ENCODE results near the gene FAM25G. TPM values are rescaled to one million over a fixed set of nuclear protein-coding genes. Genes with fewer than 3 reads are reported as not detected.
A peak's percentile ranks its signal among the peaks of the same experiment; 100 is the strongest.
"Not testable (repeated sequence)": the region's sequence is repeated elsewhere in the genome, so short reads cannot be mapped to it uniquely, and the experiment has no call there.

FAM25G gene
- total RNA-seq, 4 donors from 2014 or later: not detected

DNA sequence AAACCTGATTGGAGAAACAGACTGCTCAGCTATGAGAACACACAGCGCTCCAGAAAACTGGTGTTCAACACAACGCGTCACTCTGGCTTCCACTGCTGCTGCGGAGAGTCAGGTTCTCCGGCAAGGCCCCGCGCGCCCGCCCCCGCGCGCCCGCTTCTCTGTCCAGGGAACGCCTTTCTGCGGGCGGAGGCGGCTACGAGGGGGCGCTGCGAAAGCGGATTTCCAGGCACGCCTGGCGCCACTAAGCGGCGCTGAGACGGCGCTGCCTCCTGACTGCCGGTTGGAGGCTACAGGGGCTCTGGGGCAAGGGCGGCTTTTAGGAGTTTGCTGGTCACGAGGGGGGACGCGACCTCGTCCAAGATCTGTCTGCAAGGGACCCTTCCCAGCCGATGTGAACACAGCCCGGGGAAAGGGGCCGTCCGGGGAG, 30.2 kb downstream of the FAM25G start:
- peak; percentile 84 for ATAC-seq
- TF ChIP-seq, protein P1, sequence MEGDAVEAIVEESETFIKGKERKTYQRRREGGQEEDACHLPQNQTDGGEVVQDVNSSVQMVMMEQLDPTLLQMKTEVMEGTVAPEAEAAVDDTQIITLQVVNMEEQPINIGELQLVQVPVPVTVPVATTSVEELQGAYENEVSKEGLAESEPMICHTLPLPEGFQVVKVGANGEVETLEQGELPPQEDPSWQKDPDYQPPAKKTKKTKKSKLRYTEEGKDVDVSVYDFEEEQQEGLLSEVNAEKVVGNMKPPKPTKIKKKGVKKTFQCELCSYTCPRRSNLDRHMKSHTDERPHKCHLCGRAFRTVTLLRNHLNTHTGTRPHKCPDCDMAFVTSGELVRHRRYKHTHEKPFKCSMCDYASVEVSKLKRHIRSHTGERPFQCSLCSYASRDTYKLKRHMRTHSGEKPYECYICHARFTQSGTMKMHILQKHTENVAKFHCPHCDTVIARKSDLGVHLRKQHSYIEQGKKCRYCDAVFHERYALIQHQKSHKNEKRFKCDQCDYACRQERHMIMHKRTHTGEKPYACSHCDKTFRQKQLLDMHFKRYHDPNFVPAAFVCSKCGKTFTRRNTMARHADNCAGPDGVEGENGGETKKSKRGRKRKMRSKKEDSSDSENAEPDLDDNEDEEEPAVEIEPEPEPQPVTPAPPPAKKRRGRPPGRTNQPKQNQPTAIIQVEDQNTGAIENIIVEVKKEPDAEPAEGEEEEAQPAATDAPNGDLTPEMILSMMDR (IDR thresholded peaks at IDR 0.05): peak in 1 of 4 experiments; percentile 54
- H3K4me1 ChIP-seq, H3K27ac ChIP-seq, H3K36me3 ChIP-seq, H3K9me3 ChIP-seq, H3K27me3 ChIP-seq: not testable (repeated sequence)
- no CpG with 5 or more reads among the region's 37 CpGs for WGBS, 2 donors (ENCODE audit: low coverage in 1 of 2)
- peak overlapping the region in 1 of 2 donors; percentile 27 for H3K4me3 ChIP-seq

DNA sequence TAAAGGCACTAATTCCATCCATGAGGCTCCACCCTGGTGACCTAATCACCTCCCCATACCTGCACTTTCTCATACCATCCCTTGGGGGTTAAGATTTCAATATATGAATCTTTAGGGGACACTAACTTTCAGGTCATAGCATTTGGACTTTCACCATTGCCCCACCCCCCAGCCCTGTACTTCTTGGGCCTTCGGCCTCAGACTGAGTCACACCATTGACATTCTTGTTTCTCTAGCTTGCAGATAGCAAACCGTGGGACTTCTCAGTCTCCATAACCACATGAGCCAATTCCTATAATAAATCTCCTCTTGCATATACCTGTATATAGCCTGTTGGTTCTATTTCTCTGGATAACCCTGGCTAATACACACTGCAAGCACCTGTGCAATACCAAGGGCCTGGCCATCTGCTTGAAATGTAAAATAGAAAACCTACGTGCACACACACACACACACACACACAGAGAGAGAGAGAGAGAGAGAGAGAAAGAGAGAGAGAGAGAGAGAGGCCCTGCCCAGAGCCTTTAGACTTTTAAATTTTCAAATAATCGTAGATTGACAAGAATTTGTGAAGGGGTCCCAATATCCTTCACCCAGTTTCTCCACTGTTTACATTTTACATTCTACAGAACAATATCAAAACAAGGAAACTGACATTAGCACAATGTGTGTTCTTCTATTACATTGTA, 32.9 kb downstream of the FAM25G start:
- no peaks in the 10 kb centered on the region for H3K36me3 ChIP-seq
- H3K27ac ChIP-seq: no peak overlapping the region
- 52% methylated on average over 3 of the region's 4 CpGs; no CpG with 5 or more reads in 1 of the 2 donors for WGBS, 2 donors (ENCODE audit: low coverage in 1 of 2)
- H3K4me3 ChIP-seq: no peak overlapping the region
- TF ChIP-seq, protein P1 (IDR thresholded peaks at IDR 0.05): no peak
- no peak for TF ChIP-seq POLR2AphosphoS5 (IDR thresholded peaks at IDR 0.05)
- TF ChIP-seq POLR2A (IDR thresholded peaks at IDR 0.05): no peak
- no peak for TF ChIP-seq EP300 (IDR thresholded peaks at IDR 0.05)
- no peaks in the 10 kb centered on the region for H3K4me1 ChIP-seq
- no peaks in the 10 kb centered on the region for H3K27me3 ChIP-seq
- ATAC-seq: no peak
- no peaks in the 10 kb centered on the region for H3K9me3 ChIP-seq

DNA sequence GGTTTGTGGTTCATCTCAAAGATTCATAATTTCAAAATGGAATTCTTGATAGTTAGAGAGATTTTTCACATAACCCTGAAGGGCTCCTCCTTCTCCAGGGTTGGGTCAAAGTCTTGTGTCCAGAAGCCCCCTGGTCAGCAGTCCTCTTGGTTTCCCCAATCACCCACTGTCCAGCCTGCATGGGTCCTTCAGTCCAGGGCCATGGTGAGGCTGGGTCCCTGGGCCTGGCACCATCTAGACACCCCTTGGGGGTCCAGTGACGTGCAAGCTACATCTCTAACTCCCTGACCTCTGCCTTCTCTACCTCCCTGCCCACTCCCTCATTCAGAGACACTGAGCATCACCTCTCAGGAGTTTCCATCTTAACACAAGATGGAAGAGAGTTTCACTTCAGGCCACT, 33.7 kb downstream of the FAM25G start:
- no peaks in the 10 kb centered on the region for H3K4me1 ChIP-seq
- H3K36me3 ChIP-seq: no peaks in the 10 kb centered on the region
- H3K9me3 ChIP-seq: no peaks in the 10 kb centered on the region
- no peak overlapping the region for H3K27ac ChIP-seq
- TF ChIP-seq, protein P1 (IDR thresholded peaks at IDR 0.05): no peak
- no peak for TF ChIP-seq POLR2AphosphoS5 (IDR thresholded peaks at IDR 0.05)
- TF ChIP-seq POLR2A (IDR thresholded peaks at IDR 0.05): no peak
- TF ChIP-seq EP300 (IDR thresholded peaks at IDR 0.05): no peak
- H3K4me3 ChIP-seq: no peak overlapping the region
- no peaks in the 10 kb centered on the region for H3K27me3 ChIP-seq
- ATAC-seq: no peak
- WGBS, 2 donors (ENCODE audit: low coverage in 1 of 2): 100% methylated on average over 1 of the region's 1 CpG; no CpG with 5 or more reads in 1 of the 2 donors

DNA sequence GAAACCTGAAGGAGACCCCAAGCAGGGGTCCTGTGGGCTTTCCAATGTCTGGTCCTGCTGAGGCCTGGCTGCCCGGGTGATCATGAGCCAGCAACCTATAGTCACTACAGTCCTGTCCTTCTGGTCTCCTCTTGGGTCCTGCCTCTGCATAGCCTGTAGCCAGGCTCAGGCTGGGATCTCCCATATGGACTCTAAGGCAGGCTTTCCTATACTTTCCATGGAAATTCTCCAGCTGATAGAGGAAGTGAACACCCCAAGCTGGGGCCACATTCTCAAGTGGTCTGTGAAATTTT, 34.0 kb downstream of the FAM25G start:
- H3K27me3 ChIP-seq: no peaks in the 10 kb centered on the region
- TF ChIP-seq, protein P1 (IDR thresholded peaks at IDR 0.05): no peak
- TF ChIP-seq EP300 (IDR thresholded peaks at IDR 0.05) (no peak), POLR2AphosphoS5 (IDR thresholded peaks at IDR 0.05) (no peak), POLR2A (IDR thresholded peaks at IDR 0.05) (no peak)
- WGBS, 2 donors (ENCODE audit: low coverage in 1 of 2): 100% methylated on average over 1 of the region's 1 CpG; no CpG with 5 or more reads in 1 of the 2 donors

DNA sequence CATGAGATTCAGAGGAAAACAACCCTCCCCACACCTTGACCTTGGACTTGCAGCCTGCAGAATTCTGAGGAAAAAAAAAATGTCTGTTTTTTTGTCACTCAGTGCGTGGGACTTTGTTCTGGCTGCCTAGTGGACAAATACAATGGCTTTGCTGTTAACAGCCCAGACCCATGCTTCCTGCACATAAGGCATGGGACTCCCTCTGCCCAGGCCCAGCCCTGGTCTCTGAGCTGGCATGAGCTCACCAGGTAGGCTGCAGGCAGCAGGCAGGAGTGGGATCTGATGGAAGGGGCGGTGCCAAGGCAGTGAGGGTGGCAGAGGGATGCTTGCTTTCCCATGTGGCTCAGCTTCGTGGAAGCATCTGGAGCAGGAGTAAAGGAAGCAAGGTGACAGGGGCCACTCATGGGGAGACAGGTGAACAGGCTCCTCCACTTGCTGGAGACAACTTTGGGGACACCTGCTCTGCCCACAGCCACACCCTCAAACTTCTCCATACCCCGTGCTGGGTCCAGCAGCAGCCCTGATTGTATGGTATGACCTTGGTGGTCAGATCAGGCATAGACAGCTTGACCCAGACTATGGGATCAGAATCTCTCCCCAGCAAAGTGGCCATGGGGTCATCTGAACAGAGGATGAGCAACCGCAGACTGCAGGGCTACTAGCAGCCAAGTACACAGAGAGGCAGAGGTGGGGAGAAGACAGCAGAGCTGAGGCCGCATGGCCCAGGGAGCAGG, 34.5 kb downstream of the FAM25G start:
- Histone ChIP-seq H3K9me3 (no peaks in the 10 kb centered on the region), H3K36me3 (no peaks in the 10 kb centered on the region), H3K4me1 (no peaks in the 10 kb centered on the region), H3K27me3 (no peaks in the 10 kb centered on the region), H3K27ac (no peak overlapping the region), H3K4me3 (no peak overlapping the region)
- no peak for ATAC-seq
- WGBS, 2 donors (ENCODE audit: low coverage in 1 of 2): 78% methylated on average over 3 of the region's 6 CpGs; no CpG with 5 or more reads in 1 of the 2 donors
- no peak for TF ChIP-seq EP300 (IDR thresholded peaks at IDR 0.05)
- TF ChIP-seq, protein P1 (IDR thresholded peaks at IDR 0.05): no peak
- no peak for TF ChIP-seq POLR2A (IDR thresholded peaks at IDR 0.05)
- no peak for TF ChIP-seq POLR2AphosphoS5 (IDR thresholded peaks at IDR 0.05)

More for the DNA sequence above, 34.0 kb downstream of the FAM25G start:
- Histone ChIP-seq H3K4me3 (no peak overlapping the region), H3K36me3 (no peaks in the 10 kb centered on the region), H3K4me1 (no peaks in the 10 kb centered on the region), H3K9me3 (no peaks in the 10 kb centered on the region), H3K27ac (no peak overlapping the region)
- no peak for ATAC-seq
